ENCODE measurements around the gene FAM124A.

GRCh38 chr13:51245583-51245982 is 23.4 kb downstream of the FAM124A start:
- TF ChIP-seq, protein P1, sequence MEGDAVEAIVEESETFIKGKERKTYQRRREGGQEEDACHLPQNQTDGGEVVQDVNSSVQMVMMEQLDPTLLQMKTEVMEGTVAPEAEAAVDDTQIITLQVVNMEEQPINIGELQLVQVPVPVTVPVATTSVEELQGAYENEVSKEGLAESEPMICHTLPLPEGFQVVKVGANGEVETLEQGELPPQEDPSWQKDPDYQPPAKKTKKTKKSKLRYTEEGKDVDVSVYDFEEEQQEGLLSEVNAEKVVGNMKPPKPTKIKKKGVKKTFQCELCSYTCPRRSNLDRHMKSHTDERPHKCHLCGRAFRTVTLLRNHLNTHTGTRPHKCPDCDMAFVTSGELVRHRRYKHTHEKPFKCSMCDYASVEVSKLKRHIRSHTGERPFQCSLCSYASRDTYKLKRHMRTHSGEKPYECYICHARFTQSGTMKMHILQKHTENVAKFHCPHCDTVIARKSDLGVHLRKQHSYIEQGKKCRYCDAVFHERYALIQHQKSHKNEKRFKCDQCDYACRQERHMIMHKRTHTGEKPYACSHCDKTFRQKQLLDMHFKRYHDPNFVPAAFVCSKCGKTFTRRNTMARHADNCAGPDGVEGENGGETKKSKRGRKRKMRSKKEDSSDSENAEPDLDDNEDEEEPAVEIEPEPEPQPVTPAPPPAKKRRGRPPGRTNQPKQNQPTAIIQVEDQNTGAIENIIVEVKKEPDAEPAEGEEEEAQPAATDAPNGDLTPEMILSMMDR (conservative IDR thresholded peaks at IDR 0.05 in 1 of 2, IDR thresholded peaks at IDR 0.05 in 1 of 2; ENCODE audit: extremely low read depth in 1 of 2, insufficient read depth in 1 of 2, low read depth in 1 of 2, low read length in 2 of 2) = no peak
- TF ChIP-seq EZH2 (IDR thresholded peaks at IDR 0.05; ENCODE audit: borderline replicate concordance, low read length) = no peak
